Inflammatory macrophage treated with lipopolysaccharide for 1 hour (primary cell): ENCODE data around the gene TGDS.
A peak's percentile ranks its signal among the peaks of the same experiment; 100 is the strongest.

Experiments
- DNase-seq, 2 donors: peaks; one replicate each; pipeline ENCODE4 v3.0.0-alpha.2; 2020 to 2022

TGDS gene

GRCh38 chr13:94599877-94600276, 3.9 kb upstream of the TGDS start:
- DNase-seq: no peak

DNA sequence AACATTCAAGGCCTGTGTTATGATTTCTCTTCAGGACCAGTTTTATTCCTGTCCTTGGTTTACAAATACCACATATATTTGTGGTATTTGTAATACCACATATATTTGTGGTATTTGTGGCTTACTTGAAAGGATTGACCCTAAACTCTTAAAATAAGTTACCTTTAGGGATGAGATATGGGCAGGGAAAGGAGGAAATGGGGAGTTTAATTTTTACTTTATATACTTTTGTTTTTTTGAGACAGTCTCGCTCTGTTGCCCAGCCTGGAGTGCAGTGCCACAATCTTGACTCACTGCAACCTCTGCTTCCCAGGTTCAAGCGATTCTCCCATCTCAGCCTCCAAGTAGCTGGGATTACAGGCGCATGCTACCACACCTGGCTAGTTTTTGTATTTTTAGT, 2.3 kb upstream of the TGDS start:
- DNase-seq: no peak

DNA sequence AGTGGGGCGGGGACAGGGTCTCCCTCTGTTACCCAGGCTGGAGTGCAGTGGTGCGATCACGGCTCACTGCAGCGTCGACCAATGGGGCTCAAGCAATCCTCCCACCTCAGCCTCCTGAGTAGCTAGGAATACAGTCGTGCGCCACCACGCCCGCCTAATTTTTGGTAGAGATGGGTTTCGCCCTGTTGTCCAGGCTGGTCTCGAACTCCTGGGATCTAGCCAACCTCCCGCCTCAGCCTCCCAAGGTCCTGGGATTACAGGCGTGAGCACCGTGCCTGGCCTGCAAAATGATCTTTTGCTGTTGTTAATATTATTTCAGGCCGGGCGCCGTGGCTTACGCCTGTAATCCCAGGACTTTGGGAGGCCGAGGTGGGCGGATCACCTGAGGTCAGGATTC, 621 bp upstream of the TGDS start:
- no peak for DNase-seq

- DNase-seq: peak in 1 of 2 donors; percentile 16
Observed at GRCh38 chr13:94595001-94595949, 677 bp downstream of the TGDS start.

DNA sequence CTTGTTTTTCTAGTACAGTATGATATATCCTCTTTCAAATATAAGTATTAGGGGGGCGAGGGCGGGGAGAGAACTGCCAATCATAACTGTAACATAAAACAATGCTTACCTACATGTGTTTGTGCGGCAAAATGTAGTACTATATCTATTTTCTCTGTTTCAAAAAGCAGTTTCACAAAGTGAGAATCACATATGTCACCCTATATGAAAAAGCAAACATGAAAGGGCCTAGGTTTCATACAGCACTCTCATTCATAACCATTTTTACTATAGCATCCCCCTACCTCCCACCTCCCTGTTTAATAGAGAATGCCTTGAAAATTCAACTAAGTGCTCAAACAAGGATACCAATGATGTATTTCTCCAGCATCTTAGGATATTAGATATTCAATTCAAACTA, 5.2 kb downstream of the TGDS start:
- DNase-seq: no peak

- no peak for DNase-seq
Observed at GRCh38 chr13:94588541-94588940, 7.4 kb downstream of the TGDS start.

DNA sequence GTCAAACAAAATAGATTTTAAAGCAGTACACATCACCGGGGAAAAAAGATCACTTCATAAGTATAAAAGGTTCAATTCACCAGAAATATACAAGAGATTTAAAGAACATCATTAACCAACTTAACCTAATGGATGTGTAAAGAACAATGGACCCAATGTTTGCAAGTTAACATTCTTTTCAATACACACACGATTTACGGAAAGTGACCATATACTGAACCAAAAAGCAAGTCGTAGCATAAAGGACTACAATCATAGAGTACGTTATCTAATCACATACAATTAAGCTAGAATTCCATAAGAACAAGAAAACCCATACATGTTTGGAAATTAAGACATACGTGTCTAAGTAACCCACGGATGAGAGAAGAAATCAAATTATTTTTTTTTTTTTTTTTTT, 9.6 kb downstream of the TGDS start:
- no peak for DNase-seq

GRCh38 chr13:94585543-94586101, 10.3 kb downstream of the TGDS start:
- no peak for DNase-seq

DNA sequence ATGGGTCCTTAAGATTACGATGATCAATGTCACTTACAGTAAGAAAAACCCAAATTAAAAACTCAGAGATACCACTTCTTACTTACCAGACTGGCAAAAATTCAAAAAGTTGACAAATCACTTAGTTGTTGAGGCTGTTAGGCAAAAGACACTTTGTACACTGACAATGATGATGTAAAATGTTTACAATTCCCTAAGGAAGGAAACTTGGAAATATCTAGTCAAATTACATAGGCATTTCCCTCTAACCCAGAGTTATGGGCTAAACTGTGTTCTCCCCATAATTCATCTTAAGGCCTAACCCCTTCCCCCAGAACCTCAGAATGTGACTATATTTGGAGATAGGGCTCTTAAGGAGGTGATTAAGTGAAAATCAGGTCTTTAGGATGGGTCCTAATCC, 12.0 kb downstream of the TGDS start:
- no peak for DNase-seq

DNA sequence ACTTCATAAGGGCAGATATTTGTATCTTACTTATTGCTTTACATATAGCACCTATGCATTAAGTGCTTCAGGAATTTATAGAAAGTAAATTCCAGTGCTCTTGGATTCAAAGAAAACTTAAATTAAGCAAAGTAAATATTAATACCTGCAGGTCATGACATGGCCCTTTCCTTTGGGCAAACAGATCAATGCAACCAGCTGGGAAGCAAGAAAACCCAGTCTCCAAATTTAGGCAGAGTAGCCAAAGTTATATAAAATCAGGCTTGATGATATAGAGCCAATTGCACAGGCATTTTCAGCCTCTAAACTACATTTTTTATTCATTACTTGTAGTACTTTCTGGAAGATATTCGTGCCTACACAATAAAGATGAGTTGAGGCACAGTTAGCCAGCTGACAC, 16.9 kb downstream of the TGDS start:
- no peak for DNase-seq

DNA sequence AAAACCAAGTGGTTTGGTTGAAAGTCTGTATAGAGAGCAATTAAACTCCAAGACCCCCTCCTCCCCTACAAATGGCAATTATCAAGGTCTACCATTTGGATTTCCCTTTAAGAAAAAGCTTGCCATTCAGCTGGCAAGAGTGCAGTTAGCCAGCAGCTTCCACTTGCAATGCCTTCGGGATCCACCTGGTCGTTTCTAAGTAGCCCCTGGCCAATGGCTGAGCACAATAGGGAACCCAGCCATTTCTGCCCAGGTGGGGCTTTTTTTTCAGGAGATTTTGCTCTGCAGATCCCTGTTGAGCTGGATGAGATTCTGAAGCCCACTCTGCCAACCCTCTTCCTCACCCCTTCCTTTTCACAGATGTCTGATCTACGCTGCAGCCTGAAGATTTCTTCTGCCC, 26.3 kb downstream of the TGDS start:
- no peak for DNase-seq

DNA sequence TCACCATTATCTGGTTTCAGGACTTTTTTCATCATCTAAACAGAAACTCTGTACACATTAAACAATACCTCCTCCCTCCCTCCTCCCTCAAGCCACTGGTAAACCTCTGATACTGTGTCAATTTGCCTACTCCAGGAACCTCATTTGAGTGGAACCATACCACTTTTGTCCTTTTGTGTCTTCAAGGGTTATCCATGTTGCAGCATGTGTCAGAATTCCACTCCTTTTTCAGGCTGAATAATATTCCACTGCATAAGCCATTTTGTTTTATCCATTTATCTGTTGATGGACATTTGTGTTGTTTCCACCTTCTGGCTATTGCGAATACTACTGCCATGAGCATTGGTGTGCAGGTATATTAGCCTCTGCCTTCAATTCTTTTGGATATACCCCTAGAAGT, 27.5 kb downstream of the TGDS start:
- DNase-seq: no peak

GRCh38 chr13:94567581-94567980, 28.4 kb downstream of the TGDS start:
- DNase-seq: no peak

GRCh38 chr13:94561126-94561525, 34.8 kb downstream of the TGDS start:
- DNase-seq: no peak

DNA sequence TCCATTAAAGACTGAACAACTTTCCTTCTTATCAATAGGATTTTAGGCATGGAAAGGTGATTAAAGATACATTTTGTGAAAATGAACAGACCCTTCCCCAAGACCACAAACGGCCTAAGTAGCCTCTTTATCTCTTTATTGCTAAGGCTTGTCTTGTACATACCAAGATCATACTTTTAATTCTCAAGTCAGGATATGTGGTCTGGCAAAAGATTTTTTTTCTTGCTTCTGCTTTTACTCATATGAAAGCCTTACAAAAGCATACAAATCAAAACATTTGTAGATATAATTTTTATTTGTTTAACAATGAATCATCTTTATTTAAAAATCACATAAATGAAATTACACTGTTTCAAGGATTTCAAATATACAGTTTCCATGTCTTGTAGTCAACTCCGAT, 35.8 kb downstream of the TGDS start:
- DNase-seq: no peak

- no peak for DNase-seq
Observed at GRCh38 chr13:94559222-94559795, 36.6 kb downstream of the TGDS start.

GRCh38 chr13:94558716-94559115, 37.2 kb downstream of the TGDS start:
- DNase-seq: peak in 1 of 2 donors; percentile 8

- DNase-seq: no peak
Observed at GRCh38 chr13:94557684-94558235, 38.2 kb downstream of the TGDS start.

GRCh38 chr13:94556621-94557020, 39.3 kb downstream of the TGDS start:
- no peak for DNase-seq

DNA sequence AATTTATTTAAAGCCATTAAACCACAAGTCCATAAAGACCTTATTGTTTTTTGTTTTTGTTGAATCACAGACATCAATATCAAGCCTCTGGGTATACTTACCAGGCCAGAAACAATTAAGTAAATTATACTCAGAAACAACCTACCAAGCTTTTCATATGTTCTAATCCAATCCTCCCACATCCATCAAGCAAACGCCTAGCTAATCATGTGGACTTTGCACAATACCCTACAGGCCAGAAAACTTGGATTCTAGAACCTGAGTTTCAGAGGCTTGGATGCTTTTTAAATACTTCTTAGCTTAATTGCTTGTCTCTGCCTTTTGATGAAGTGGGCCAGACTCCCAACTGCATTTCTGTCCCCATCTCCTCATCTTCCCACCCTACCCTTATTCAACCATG, 39.9 kb downstream of the TGDS start:
- DNase-seq: no peak

GRCh38 chr13:94553766-94554165, 42.2 kb downstream of the TGDS start:
- DNase-seq: no peak

GRCh38 chr13:94552095-94552494, 43.9 kb downstream of the TGDS start:
- peak in 1 of 2 donors; percentile 1 for DNase-seq

- DNase-seq: no peak
Observed at GRCh38 chr13:94550062-94550738, 45.8 kb downstream of the TGDS start.
